ENCODE data around the gene PIP5KL1. TPM values are rescaled to one million over a fixed set of nuclear protein-coding genes. Genes with fewer than 3 reads are reported as not detected.
A peak's percentile ranks its signal among the peaks of the same experiment; 100 is the strongest.

Gene PIP5KL1
- total and polyA plus RNA-seq, 2 donors from 2014 or later: 3.0 to 4.3 TPM

- Histone ChIP-seq H3K27me3 (ENCODE audit: control insufficient read depth, insufficient read depth, low read length) (no peaks in the 10 kb centered on the region), H3K4me3 (ENCODE audit: low read length in 3 of 3) (no peak overlapping the region), H3K36me3 (ENCODE audit: control insufficient read depth in 2 of 3, insufficient read depth in 3 of 3, low read length in 3 of 3) (no peaks in the 10 kb centered on the region), H3K9ac (ENCODE audit: low read length in 3 of 3) (peak overlapping the region in 2 of 3 donors; percentile 33 to 53), H3K27ac (ENCODE audit: low read depth in 2 of 2, low read length in 2 of 2) (peak overlapping the region; percentile 90 to 92), H3K4me1 (ENCODE audit: control insufficient read depth in 2 of 3, insufficient read depth in 2 of 3, low read depth in 1 of 3, low read length in 3 of 3) (peaks cover 0 to 73% (median 63%) of the 10 kb centered on the region in 3 donors), H3K9me3 (ENCODE audit: control insufficient read depth in 2 of 3, insufficient read depth in 1 of 3, low read length in 3 of 3) (no peaks in the 10 kb centered on the region)
- intact Hi-C loops (cut with DNase I): no loop called here
- TF ChIP-seq CTCF (IDR thresholded peaks at IDR 0.05; ENCODE audit: borderline replicate concordance, extremely low read depth, insufficient read depth): no peak
- DNase-seq (no peak), FAIRE-seq (no peak)
These were observed 35.4 kb upstream of the PIP5KL1 start for GRCh38 chr9:127965953-127966352.

GRCh38 chr9:127963359-127964064 lies 32.9 kb upstream of the PIP5KL1 start:
- no peaks in the 10 kb centered on the region for H3K27me3 ChIP-seq (ENCODE audit: control insufficient read depth, insufficient read depth, low read length)
- no peaks in the 10 kb centered on the region for H3K9me3 ChIP-seq (ENCODE audit: control insufficient read depth in 2 of 3, insufficient read depth in 1 of 3, low read length in 3 of 3)
- DNase-seq: peak in 1 of 5 donors; percentile 66
- intact Hi-C loops (cut with DNase I): no loop called here
- no peak overlapping the region for H3K9ac ChIP-seq (ENCODE audit: low read length in 3 of 3)
- no peak overlapping the region for H3K4me3 ChIP-seq (ENCODE audit: low read length in 3 of 3)
- peak overlapping the region; percentile 66 to 71 for H3K27ac ChIP-seq (ENCODE audit: low read depth in 2 of 2, low read length in 2 of 2)
- H3K4me1 ChIP-seq (ENCODE audit: control insufficient read depth in 2 of 3, insufficient read depth in 2 of 3, low read depth in 1 of 3, low read length in 3 of 3): peaks cover 0 to 61% (median 54%) of the 10 kb centered on the region in 3 donors
- FAIRE-seq: no peak
- H3K36me3 ChIP-seq (ENCODE audit: control insufficient read depth in 2 of 3, insufficient read depth in 3 of 3, low read length in 3 of 3): no peaks in the 10 kb centered on the region
- no peak for TF ChIP-seq CTCF (IDR thresholded peaks at IDR 0.05; ENCODE audit: borderline replicate concordance, extremely low read depth, insufficient read depth)

- Histone ChIP-seq H3K36me3 (ENCODE audit: control insufficient read depth in 2 of 3, insufficient read depth in 3 of 3, low read length in 3 of 3) (no peaks in the 10 kb centered on the region), H3K27ac (ENCODE audit: low read depth in 2 of 2, low read length in 2 of 2) (peak overlapping the region in 1 of 2 donors; percentile 71), H3K4me1 (ENCODE audit: control insufficient read depth in 2 of 3, insufficient read depth in 2 of 3, low read depth in 1 of 3, low read length in 3 of 3) (peaks cover 0 to 56% (median 49%) of the 10 kb centered on the region in 3 donors), H3K27me3 (ENCODE audit: control insufficient read depth, insufficient read depth, low read length) (no peaks in the 10 kb centered on the region), H3K4me3 (ENCODE audit: low read length in 3 of 3) (no peak overlapping the region), H3K9me3 (ENCODE audit: control insufficient read depth in 2 of 3, insufficient read depth in 1 of 3, low read length in 3 of 3) (no peaks in the 10 kb centered on the region), H3K9ac (ENCODE audit: low read length in 3 of 3) (no peak overlapping the region)
- intact Hi-C loops (cut with DNase I): no loop called here
- no peak for TF ChIP-seq CTCF (IDR thresholded peaks at IDR 0.05; ENCODE audit: borderline replicate concordance, extremely low read depth, insufficient read depth)
- no peak for DNase-seq
- no peak for FAIRE-seq
These were observed 32.4 kb upstream of the PIP5KL1 start for GRCh38 chr9:127963041-127963358.

Measured in kidney (tissue), 14 donors.